Iris pigment epithelial cell (primary cell): ENCODE measurements around the gene CSH1.
A peak's percentile ranks its signal among the peaks of the same experiment; 100 is the strongest.
"Not testable (repeated sequence)": the region's sequence is repeated elsewhere in the genome, so short reads cannot be mapped to it uniquely, and the experiment has no call there.

Source experiments
- DNase-seq: peaks from one replicate; pipeline ENCODE4 v3.0.0-alpha.2; 2011; ENCODE audit warnings: low read depth

CSH1 gene

DNA sequence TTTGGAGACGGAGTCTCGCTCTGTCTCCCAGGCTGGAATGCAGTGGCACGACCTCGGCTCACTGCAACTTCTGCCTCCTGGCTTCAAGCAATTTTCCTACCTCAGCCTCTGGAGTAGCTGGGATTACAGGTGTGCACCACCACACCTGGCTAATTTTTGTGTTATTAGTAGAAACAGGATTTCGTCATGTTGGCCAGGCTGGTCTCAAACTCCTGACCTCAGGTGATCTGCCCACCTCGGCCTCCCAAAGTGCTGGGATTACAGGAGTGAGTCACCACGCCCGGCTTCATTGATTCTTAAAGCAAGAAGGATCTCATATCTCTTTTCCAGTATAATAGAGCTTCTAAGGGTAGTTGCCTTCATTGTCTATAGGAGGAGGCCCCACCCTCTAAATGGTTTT is 8.4 kb upstream of the CSH1 start:
- not testable (repeated sequence) for DNase-seq

DNA sequence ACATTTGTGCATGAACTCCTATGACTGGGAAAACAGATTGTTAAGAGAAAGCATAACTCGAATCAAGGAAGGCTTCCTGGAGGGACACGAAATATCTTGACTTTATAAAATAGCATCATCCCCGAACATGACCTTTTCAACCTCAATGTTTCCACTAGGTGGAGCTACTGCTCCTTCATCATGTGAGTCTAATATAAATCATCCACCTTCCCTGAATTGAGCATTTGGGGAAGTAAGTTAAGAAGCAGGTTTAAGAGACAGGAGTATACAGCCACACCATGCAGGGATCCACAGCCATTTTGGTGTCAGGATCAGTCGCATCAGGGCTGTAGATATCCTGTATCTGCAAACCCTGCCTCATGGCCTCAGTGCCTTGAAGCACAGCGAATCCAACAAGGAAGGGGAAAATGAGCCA is 7.4 kb upstream of the CSH1 start:
- DNase-seq, result peak; percentile 3

DNA sequence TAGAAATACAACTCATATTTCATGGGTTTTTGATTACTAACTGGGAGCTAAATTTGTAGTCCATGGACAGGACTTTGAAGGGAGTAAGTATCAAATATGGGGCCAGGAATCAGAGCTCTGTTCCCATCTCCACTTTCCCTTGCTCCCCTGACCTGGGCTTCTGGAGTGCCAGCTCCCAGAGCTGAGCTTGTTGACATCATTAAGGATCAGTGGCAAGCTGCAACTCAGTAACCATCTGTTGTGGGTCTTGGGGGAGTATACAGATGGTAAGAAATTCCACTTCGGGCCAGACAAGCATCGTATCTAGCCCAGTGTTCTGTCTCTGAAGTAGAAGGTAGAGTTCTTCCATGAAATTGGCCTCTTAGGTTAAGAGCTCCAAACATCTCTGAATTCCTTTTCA is 5.6 kb upstream of the CSH1 start:
- not testable (repeated sequence) for DNase-seq

DNA sequence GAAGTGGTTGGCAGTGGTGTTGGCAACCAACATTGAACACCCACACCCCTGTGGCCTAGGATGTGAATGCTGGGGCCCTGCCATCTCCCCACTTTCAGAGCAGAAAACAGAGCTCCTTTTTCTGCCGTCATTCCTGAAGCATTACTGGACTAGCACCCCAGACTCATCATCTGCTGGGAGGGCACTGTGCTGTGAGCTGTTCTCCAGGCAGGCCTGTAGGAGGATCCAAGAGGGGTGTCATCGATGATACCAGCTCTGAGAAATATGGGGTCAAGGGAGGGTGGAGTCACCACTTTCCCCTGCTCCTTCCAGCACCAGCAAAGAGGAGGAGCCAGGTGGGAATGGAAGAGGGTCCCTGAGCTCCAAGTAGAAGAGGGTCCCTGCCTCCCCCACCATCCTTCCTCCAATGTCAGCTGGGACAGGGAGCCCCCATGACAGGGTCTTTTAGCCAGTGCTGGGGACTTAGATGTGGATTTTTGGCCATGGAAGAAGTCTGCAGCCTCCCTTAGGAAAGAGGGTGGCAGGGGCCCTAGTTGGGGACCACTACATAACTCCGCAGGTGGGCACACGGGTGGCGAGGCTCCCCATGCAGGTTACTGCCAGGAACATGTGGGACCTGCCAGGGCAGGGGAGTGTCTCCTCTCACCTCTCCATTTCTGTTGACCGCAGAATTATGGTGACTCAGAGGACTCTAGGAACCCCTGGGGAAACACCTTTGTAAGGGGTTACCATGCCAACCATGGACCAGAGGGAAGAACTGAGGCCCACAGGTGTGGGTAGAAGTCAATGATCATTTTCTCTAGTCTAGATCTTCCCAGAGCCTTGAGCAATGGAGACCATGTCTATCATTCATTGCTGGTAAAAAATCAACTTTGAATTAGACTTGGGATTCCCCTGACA is 2.8 kb upstream of the CSH1 start:
- peak; percentile 4 for DNase-seq

DNA sequence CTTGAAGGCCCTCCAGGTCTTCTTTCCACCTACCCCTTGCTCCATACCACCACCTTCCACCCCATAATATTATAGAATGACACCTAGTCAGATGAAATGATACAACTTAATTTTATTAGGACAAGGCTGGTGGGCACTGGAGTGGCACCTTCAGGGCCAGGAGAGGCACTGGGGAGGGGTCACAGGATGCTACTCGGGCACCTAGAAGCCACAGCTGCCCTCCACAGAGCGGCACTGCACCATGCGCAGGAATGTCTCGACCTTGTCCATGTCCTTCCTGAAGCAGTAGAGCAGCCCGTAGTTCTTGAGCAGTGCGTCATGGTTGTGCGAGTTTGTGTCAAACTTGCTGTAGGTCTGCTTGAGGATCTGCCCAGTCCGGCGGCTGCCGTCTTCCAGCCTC is 1.6 kb downstream of the CSH1 start:
- not testable (repeated sequence) for DNase-seq

DNA sequence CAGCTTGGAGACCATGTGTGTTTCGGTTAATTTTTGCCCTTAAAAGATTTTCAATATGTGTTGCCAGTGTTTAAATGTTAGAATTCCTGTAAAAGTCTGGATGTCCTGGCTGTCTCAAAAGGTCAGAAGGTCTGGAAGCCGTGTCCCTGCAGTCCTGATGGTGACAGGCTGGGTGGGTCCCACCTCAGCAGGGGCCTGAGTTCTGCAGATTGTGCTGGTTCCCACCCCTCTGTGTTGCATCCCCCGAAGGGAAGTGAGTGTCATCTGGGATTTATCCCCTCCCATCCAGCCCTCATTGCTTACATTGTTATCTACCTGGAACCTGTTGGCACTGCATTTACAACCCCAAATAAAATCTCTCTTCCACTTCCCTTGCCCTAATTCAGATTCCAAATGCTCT is 2.4 kb downstream of the CSH1 start:
- not testable (repeated sequence) for DNase-seq

DNA sequence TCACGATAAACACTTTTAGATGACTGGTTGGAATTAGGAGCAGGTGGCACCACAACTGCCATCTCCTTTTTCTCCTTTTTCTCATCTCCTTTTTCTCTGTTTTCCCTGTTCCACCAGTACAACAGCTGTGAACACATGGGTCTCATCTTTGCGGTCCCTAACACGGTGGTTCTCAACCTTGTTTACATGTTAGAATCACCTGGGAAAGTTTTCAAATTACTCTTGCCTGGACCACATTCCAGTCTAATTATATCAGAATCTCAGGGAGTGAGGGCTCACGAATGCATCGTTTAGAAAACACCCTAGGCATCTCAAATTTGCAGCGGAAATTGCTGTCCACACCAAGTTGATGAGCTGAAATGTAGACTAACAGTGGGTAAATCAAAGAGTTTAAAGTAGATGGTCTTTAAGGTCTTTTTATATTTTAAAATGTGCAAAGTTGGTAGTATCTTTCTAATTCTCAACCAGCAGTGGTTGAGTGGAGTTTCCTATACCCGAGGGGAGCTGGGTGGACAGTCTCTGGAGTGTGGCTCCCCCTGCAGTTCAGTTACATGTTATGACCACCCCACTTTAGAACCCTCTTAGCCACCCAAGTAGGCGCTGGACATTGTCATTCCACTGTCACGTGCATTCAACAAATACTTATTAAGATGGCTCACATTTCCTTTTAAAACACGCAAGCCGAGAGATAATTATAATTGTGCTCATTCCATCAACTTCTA is 3.9 kb downstream of the CSH1 start:
- DNase-seq, result not testable (repeated sequence)

DNA sequence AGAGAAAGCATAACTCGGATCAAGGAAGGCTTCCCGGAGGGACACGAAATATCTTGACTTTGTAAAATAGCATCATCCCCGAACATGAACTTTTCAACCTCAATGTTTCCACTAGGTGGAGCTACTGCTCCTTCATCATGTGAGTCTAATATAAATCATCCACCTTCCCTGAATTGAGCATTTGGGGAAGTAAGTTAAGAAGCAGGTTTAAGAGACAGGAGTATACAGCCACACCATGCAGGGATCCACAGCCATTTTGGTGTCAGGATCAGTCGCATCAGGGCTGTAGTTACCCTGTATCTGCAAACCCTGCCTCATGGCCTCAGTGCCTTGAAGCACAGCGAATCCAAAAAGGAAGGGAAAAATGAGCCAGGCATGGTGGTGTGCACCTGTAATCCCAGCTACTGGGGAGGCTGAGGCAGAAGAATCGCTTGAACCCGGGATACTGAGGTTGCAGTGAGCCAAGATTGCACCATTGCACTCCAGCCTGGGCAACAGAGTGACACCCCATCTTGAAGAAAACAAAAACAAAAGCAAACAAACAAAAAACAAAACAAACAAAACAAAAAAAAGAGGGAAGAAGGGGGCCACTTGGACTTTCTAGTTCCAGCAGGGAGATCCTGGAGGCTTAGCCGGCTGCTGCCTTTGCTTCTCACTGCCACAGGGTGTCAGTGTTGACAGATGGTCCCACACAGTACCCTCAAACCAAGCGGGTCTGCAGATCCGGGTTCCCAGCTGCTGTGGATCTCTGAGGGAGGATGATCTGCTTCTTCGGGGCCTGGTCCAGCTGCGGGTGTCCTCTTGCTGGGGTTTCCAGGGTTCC is 7.1 kb downstream of the CSH1 start:
- peak; percentile 22 for DNase-seq

DNA sequence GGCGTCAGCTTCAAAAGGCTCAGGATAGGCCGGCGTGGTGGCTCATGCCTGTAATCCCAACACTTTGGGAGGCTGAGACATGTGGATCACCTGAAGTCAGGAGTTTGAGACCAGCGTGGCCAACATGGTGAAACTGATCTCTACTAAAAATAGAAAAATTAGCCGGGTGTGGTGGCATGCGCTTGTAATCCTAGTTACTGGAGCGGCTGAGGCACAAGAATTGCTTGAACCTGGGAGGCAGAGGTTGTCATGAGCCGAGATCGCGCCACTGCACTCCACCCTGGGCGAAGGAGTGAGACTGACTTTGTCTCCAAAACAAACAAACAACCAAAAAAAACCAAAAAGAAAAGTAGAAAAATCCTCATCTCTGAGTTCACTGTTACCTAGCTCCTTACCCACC is 11.3 kb downstream of the CSH1 start:
- DNase-seq, result not testable (repeated sequence)

DNA sequence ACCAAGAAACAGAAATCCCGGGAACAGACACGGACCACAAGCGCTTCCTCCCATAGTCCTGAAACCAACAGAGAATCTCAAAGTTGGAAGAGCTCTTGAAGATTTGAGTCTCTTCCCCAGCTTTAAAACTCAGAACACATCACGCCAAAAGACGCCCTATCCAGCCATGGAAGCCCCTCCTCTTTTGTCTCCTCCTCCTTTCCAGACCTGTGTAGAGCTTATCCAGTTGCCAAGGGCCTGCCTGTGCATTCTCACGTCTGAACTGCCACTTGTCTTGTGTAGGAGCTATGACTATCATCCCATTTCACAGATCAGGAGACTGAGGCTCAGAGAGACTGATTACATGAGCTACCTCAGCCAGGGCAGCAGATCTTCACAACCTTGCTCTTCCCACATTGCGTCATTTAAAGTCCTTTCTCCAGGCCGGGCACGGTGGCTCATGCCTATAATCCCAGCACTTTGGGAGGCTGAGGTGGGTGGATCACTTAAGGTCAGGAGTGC is 13.7 kb downstream of the CSH1 start:
- DNase-seq, result not testable (repeated sequence)

DNA sequence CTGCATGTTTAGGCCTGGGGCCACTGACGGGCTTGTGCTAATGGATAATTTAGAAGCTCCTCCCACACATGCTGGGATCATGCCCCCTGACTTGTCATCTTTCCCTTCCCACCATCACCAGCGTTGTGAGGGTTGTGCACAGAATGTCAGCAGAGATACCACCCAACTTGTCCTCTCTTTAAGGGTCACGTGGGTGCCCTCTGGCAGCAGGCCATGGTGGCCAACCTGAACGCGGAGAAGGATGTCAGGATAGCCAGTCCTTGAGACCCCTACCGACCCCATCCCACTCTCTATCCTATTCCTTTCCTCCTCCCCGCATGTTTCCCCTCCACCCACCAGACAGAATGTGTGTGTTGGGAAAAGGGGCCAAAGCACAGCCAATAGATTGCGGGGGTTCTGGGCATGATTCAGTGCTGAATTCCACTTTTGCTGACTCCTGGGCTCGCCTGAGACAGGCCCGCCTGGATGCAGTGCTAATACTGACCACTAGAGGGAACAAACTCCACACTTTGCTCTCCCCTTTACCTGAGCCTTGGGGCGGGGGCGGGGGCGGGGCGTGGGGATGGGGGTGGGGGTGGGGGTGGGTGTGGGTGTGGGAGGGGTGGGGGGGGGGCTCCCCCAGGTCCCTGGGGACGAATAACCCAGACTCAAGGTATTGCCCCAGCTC is 14.3 kb downstream of the CSH1 start, which contains the start of gene GH2:
TSS of gene GH2 (minus strand) at position 10 of the 667 bp plus-strand sequence. CDS start 143 bp downstream, outside the sequence.
- peak; percentile 50 for DNase-seq

DNA sequence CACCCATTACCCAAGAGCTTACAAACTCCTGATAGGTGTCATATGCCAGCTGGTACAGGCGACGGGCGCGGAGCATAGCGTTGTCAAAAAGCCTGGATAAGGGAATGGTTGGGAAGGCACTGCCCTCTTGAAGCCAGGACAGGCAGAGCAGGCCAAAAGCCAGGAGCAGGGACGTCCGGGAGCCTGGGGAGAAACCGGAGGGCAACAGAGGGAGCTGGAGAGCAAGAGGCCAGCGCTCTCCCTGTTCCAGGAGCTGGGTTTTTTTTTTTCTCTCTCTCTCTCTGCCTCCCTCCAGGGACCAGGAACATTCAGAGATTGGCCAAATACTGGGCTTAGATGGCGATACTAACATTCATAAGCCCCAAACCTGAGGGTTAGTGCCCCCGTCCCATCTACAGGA is 15.0 kb downstream of the CSH1 start:
- DNase-seq, result not testable (repeated sequence)

DNA sequence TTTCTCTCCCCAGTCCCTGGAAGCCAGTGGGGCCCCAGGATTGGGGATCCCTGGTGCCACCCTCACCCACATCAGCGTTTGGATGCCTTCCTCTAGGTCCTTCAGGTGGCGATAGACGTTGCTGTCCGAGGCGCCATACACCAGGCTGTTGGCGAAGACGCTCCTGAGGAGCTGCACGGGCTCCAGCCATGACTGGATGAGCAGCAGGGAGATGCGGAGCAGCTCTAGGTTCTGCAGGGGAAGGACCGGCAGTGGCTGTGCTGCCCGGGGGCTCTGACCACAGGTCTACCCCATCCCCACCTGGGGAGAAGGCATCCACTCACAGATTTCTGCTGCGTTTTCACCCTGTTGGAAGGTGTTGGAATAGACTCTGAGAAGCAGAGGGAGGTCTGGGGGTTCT is 15.7 kb downstream of the CSH1 start:
- DNase-seq, result no peak

DNA sequence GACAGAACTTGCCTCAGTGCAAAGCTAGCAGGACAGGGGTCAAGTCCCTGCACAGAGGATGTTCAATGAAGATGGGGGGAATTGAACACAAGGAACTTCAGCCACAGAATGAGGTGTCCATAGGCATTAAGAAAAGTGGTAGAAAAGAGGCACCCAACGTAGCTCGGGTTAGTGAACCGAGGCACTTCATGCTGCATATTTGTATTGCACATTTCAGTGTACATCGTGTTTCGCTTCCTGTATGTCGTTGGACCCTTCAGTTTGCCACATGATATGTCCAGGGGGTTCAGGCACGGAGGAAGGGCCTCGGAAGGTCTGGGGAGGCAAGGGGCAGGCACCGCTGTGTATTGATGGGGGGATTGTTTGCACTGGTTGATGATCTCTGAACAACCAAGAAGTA is 18.0 kb downstream of the CSH1 start:
- DNase-seq, result not testable (repeated sequence)

DNA sequence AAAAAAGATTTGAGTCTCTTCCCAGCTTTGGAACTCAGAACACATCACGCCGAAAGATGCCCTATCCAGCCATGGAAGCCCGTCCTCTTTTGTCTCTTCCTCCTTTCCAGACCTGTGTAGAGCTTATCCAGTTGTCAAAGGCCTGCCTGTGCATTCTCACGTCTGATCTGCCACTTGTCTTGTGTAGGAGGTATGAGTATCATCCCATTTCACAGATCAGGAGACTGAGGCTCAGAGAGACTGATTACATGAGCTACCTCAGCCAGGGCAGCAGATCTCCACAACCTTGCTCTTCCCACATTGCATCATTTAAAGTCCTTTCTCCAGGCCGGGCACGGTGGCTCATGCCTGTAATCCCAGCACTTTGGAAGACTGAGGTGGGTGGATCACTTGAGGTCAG is 21.7 kb downstream of the CSH1 start:
- not testable (repeated sequence) for DNase-seq

DNA sequence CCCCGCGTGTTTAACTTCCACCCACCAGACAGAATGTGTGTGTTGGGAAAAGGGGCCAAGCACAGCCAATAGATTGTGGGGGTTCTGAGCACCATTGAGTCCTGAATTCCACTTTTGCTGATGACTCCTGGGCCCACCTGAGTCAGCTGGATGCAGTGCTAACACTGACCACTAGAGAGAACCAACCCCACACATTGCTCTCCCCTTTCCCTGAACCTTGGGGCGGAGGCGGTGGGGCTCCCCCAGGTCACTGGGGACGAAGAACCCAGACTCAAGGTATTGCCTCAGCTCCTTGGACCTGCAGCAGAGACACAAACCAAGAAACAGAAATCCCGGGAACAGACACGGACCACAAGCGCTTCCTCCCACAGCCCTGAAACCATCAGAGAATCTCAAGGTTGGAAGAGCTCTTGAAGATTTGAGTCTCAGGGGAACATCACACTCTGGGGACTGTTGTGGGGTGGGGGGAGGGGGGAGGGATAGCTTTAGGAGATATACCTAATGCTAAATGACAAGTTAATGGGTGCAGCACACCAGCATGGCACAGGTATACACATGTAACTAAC is 22.2 kb downstream of the CSH1 start:
- not testable (repeated sequence) for DNase-seq

DNA sequence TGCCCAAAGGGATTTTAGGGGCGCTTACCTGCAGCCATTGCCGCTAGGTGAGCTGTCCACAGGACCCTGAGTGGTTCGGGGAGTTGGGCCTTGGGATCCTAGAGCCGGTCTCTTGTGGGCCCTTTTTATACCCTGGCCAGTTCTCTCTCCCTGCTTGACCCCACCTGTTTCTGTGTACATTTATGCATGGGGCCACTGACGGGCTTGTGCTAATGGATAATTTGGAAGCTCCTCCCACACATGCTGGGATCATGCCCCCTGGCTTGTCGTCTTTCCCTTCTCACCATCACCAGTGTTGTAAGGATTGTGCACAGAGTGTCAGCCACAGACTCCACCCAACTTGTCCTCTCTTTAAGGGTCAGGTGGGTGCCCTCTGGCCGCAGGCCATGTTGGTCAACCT is 22.8 kb downstream of the CSH1 start, which contains the start of gene CSH2:
TSS of gene CSH2 (minus strand) at position 101 of the 400 bp plus-strand sequence. CDS start at position 38, 63 bp downstream.
- DNase-seq, result not testable (repeated sequence)

DNA sequence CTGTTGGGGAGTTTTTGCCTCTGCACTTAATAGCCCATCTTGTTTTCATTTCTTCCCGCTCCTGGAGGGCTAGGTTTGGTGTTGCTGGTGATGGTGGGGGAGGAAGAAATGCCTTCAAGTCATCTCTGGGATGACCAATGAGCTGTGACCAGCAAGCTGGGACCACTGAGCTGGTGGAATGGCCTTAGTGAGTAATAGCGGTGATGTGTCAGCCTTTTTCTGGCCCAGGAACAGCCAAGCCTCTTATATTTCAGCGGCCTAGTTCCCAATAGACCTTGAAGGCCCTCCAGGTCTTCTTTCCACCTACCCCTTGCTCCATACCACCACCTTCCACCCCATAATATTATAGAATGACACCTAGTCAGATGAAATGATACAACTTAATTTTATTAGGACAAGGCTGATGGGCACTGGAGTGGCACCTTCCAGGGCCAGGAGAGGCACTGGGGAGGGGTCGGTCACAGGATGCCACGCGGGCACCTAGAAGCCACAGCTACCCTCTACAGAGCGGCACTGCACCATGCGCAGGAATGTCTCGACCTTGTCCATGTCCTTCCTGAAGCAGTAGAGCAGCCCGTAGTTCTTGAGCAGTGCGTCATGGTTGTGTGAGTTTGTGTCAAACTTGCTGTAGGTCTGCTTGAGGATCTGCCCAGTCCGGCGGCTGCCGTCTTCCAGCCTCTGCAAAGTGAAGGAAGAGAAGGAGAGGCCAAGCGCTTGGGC is 24.6 kb downstream of the CSH1 start:
- DNase-seq, result not testable (repeated sequence)

DNA sequence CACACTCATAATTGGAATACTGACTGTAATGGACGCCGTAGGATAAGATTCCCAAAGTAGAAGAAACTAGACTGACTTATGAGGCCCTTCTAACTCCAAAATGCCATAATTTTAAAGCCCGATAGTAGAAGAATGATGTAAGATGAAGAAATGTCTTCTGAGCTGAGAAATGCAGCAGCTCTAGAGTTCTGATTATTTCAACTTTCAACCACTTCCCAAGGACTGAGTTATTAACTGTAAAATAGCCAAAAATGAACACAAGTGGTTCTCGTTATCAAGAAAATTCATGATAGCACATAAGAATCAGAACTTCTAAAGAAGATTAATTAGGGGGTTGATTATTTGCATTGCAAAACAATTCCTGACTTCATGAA is 26.1 kb downstream of the CSH1 start:
- not testable (repeated sequence) for DNase-seq
